ENCODE measurements around the gene HMGN1. TPM values are rescaled to one million over a fixed set of nuclear protein-coding genes. Genes with fewer than 3 reads are reported as not detected.

Gene HMGN1
- total RNA-seq, 1 experiment from 2014 or later: 516 TPM

- H2BK5ac ChIP-seq (ENCODE audit: insufficient read length, low read length): no peak overlapping the region
- no peak overlapping the region for H2BK20ac ChIP-seq (ENCODE audit: low read depth, low read length, poor library complexity, severe bottlenecking)
- H3K18ac ChIP-seq (ENCODE audit: insufficient read length, low read depth, low read length): no peak overlapping the region
- H3K9me3 ChIP-seq (ENCODE audit: control insufficient read depth, low read depth, low read length): no peaks in the 10 kb centered on the region
- H4K8ac ChIP-seq (replicated peaks; ENCODE audit: insufficient read length, low read depth, low read length): no peak overlapping the region
- H4K20me1 ChIP-seq (ENCODE audit: control insufficient read depth, insufficient read depth, insufficient read length): no peaks in the 10 kb centered on the region
- Mint-ChIP-seq H3K4me1 (peaks cover 9 to 11% of the 10 kb centered on the region in 2 experiments), H3K4me3 (no peak overlapping the region), H3K27me3 (ENCODE audit: low read depth) (no peaks in the 10 kb centered on the region), H3K9me3 (no peaks in the 10 kb centered on the region), H3K36me3 (ENCODE audit: insufficient read depth in 1 of 3, low read depth in 3 of 3) (no peaks in the 10 kb centered on the region), H3K27ac (no peak overlapping the region)
- no peak overlapping the region for H2AFZ ChIP-seq (ENCODE audit: low read length)
- H3K27ac ChIP-seq (ENCODE audit: insufficient read length, low read depth, low read length): no peak overlapping the region
- no peak overlapping the region for H4K5ac ChIP-seq (ENCODE audit: insufficient read length, low read depth, low read length)
- no peak overlapping the region for H2BK120ac ChIP-seq (ENCODE audit: low read depth, low read length, poor library complexity, severe bottlenecking)
- H3K4ac ChIP-seq (ENCODE audit: low read depth, low read length): no peak overlapping the region
- no peak overlapping the region for H2BK15ac ChIP-seq (ENCODE audit: low read depth, low read length)
- no peak overlapping the region for H4K91ac ChIP-seq (ENCODE audit: insufficient read length, low read depth, low read length)
- TF ChIP-seq CTCF (conservative IDR thresholded peaks at IDR 0.05): no peak
- H3T11ph ChIP-seq (ENCODE audit: low read length): no peak overlapping the region
- H3K23me2 ChIP-seq (ENCODE audit: insufficient read length, low read depth, low read length, poor library complexity, severe bottlenecking): no peaks in the 10 kb centered on the region
- no peak overlapping the region for H3K9ac ChIP-seq (ENCODE audit: extremely low read depth, insufficient read length, low read length)
- H3K4me2 ChIP-seq (ENCODE audit: insufficient read depth, insufficient read length, low read length): no peak overlapping the region
- H3K79me2 ChIP-seq (ENCODE audit: insufficient read depth, low read length): no peaks in the 10 kb centered on the region
- no peak overlapping the region for H2BK12ac ChIP-seq (ENCODE audit: insufficient read length, low read depth, low read length)
- no peak overlapping the region for H3K23ac ChIP-seq (ENCODE audit: insufficient read length, low read depth, low read length)
- no CpG with 5 or more reads among the region's 4 CpGs for WGBS (ENCODE audit: extremely low coverage, insufficient read length, low lambda C conversion rate)
- H3K27me3 ChIP-seq (ENCODE audit: insufficient read depth, low read length): no peaks in the 10 kb centered on the region
- H3K79me1 ChIP-seq (ENCODE audit: insufficient read depth, low read depth, low read length, poor library complexity, severe bottlenecking): no peaks in the 10 kb centered on the region
- no peak overlapping the region for H2AK5ac ChIP-seq (ENCODE audit: insufficient read length, low read length)
- no peaks in the 10 kb centered on the region for H3K4me1 ChIP-seq (ENCODE audit: insufficient read depth, low read length)
- no peak for DNase-seq
- no peak overlapping the region for H3K56ac ChIP-seq (ENCODE audit: insufficient read length, low read depth, low read length)
- no peak overlapping the region for H3K14ac ChIP-seq (ENCODE audit: insufficient read depth, low read length)
Observed at GRCh38 chr21:39334611-39335010, 14.3 kb downstream of the HMGN1 start.

All from H9 (cell line).